Astrocyte (in vitro differentiated cells and primary cell): Measurements from ENCODE around the gene NPDC1. TPM values are rescaled to one million over a fixed set of nuclear protein-coding genes. Genes with fewer than 3 reads are reported as not detected.
A peak's percentile ranks its signal among the peaks of the same experiment; 100 is the strongest.

Experiments used
- DNase-seq: peaks from one replicate; pipeline ENCODE4 v3.0.0-alpha.2; 2010; ENCODE audit warnings: low read depth
- FAIRE-seq: peaks from 2 replicates; lab custom pipeline; 2011; peaks lifted over from hg19 to GRCh38; lab: Jason Lieb, UNC
- H2AFZ ChIP-seq: 2 replicates; pipeline ENCODE4 v1.6.0; 2012; ENCODE audit warnings: low read depth, low read length, inconsistent platforms
- H3K27ac ChIP-seq: 2 replicates; pipeline ENCODE4 v1.5.1; 2011; ENCODE audit warnings: low read depth, low read length, inconsistent platforms
- H3K27me3 ChIP-seq: 2 replicates; pipeline ENCODE4 v1.6.0; 2011; ENCODE audit warnings: low read length, inconsistent platforms; ENCODE audit not compliant: insufficient read depth
- H3K36me3 ChIP-seq: 2 replicates; pipeline ENCODE4 v1.5.1; 2011; ENCODE audit warnings: low read length, inconsistent platforms; ENCODE audit not compliant: insufficient read depth
- H3K4me1 ChIP-seq: 2 replicates; pipeline ENCODE4 v1.5.1; 2011; ENCODE audit warnings: low read length, inconsistent platforms; ENCODE audit not compliant: insufficient read depth
- H3K4me2 ChIP-seq: 2 replicates; pipeline ENCODE4 v1.6.0; 2012; ENCODE audit warnings: low read length, inconsistent platforms
- H3K4me3 ChIP-seq: 2 replicates; pipeline ENCODE4 v1.5.1; 2011; ENCODE audit warnings: low read depth, mild to moderate bottlenecking, low read length, inconsistent platforms; ENCODE audit not compliant: insufficient read depth
- H3K79me2 ChIP-seq: 2 replicates; pipeline ENCODE4 v1.6.0; 2012; ENCODE audit warnings: mild to moderate bottlenecking, low read length, inconsistent platforms; ENCODE audit not compliant: insufficient read depth
- H3K9ac ChIP-seq: 2 replicates; pipeline ENCODE4 v1.6.0; 2012; ENCODE audit warnings: mild to moderate bottlenecking, low read length, inconsistent platforms
- H3K9me3 ChIP-seq: 2 replicates; pipeline ENCODE4 v1.5.1; 2012; ENCODE audit warnings: low read depth, mild to moderate bottlenecking, low read length, inconsistent platforms; ENCODE audit not compliant: insufficient read depth
- H4K20me1 ChIP-seq: 2 replicates; pipeline ENCODE4 v1.6.0; 2012; ENCODE audit warnings: low read length, inconsistent platforms; ENCODE audit not compliant: insufficient read depth
- H3K27ac Mint-ChIP-seq: one replicate; pipeline ENCODE4 v1.8.0; 2021; ENCODE audit warnings: mild to moderate bottlenecking, mixed read lengths; ENCODE audit not compliant: unreplicated experiment
- H3K27me3 Mint-ChIP-seq: one replicate; pipeline ENCODE4 v1.8.0; 2021; ENCODE audit warnings: low read depth, mixed read lengths; ENCODE audit not compliant: unreplicated experiment
- H3K36me3 Mint-ChIP-seq: one replicate; pipeline ENCODE4 v1.8.0; 2021; ENCODE audit warnings: low read depth, mixed read lengths; ENCODE audit not compliant: unreplicated experiment
- H3K4me1 Mint-ChIP-seq: one replicate; pipeline ENCODE4 v1.8.0; 2021; ENCODE audit warnings: low read depth, mixed read lengths; ENCODE audit not compliant: unreplicated experiment
- H3K4me3 Mint-ChIP-seq: one replicate; pipeline ENCODE4 v1.8.0; 2021; ENCODE audit warnings: mild to moderate bottlenecking, moderate library complexity, mixed read lengths; ENCODE audit not compliant: unreplicated experiment
- H3K9me3 Mint-ChIP-seq: one replicate; pipeline ENCODE4 v1.8.0; 2021; ENCODE audit warnings: mild to moderate bottlenecking, mixed read lengths; ENCODE audit not compliant: unreplicated experiment
- EZH2 ChIP-seq: IDR thresholded peaks from 2 replicates; pipeline ENCODE4 v1.6.1; 2012; ENCODE audit warnings: mild to moderate bottlenecking, low read length, inconsistent platforms; ENCODE audit not compliant: insufficient read depth
- total RNA-seq: library from RNA; stranded (reverse); gene quantifications from 2 replicates; pipeline ENCODE4 v1.2.1, GENCODE V29; 2021
- TF ChIP-seq, protein P1 (sequence below): IDR thresholded peaks from 2 replicates; pipeline ENCODE4 v1.5.1; 2011; ENCODE audit warnings: low read depth, mild to moderate bottlenecking, inconsistent platforms, low read length, moderate library complexity; ENCODE audit not compliant: insufficient read depth

The NPDC1 gene
- total RNA-seq, 1 donor from 2014 or later, result 66.8 TPM

DNA sequence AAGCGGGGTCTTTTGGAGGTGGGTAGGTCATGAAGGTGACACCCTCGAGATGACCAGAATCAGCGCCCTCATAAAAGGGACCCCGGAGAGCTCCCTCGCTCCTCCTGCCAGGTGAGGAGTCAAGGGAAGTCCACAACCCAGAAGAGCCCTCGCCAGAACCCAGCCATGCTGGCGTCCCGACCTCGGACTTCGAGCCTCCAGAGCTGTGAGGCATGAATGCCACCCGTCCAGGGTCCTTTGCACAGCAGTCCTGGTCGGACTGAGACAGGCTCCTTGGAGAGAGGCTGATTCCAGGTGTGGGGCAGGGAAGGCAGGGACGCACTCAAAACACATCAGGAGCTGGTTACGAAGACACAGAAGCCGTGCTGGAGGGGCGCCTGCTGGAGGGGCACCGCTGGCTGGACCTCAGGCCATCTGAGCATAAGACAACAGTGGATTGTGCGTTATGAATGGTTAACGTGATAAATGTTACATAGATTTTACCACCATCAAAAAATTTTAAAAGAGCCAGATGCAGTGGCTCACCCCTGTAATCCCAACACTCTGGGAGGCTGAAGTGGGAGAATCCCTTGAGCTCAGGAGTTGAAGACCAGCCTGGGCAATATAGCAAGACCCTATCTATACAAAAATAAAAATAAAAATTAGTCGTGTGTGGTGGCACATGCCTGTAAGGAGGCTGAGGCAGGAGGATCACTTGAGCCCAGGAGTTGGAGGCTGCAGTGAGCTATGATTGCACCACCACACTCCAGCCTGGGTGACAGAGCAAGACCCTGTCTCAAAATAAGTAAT lies 43.9 kb downstream of the NPDC1 start:
- Histone ChIP-seq H4K20me1 (no peaks in the 10 kb centered on the region), H3K9me3 (no peaks in the 10 kb centered on the region), H3K27me3 (no peaks in the 10 kb centered on the region), H3K27ac (no peak overlapping the region), H3K79me2 (no peaks in the 10 kb centered on the region), H3K36me3 (no peaks in the 10 kb centered on the region), H2AFZ (no peak overlapping the region), H3K4me2 (no peak overlapping the region), H3K9ac (no peak overlapping the region), H3K4me3 (no peak overlapping the region), H3K4me1 (peaks cover 21% of the 10 kb centered on the region)
- no peaks in the 10 kb centered on the region for H3K27me3 Mint-ChIP-seq
- peaks cover 11% of the 10 kb centered on the region for H3K4me1 Mint-ChIP-seq
- H3K4me3 Mint-ChIP-seq, result no peak overlapping the region
- TF ChIP-seq, protein P1, sequence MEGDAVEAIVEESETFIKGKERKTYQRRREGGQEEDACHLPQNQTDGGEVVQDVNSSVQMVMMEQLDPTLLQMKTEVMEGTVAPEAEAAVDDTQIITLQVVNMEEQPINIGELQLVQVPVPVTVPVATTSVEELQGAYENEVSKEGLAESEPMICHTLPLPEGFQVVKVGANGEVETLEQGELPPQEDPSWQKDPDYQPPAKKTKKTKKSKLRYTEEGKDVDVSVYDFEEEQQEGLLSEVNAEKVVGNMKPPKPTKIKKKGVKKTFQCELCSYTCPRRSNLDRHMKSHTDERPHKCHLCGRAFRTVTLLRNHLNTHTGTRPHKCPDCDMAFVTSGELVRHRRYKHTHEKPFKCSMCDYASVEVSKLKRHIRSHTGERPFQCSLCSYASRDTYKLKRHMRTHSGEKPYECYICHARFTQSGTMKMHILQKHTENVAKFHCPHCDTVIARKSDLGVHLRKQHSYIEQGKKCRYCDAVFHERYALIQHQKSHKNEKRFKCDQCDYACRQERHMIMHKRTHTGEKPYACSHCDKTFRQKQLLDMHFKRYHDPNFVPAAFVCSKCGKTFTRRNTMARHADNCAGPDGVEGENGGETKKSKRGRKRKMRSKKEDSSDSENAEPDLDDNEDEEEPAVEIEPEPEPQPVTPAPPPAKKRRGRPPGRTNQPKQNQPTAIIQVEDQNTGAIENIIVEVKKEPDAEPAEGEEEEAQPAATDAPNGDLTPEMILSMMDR, result no peak
- no peak for TF ChIP-seq EZH2
- no peak overlapping the region for H3K27ac Mint-ChIP-seq
- FAIRE-seq (no peak), DNase-seq (no peak)
- no peaks in the 10 kb centered on the region for H3K36me3 Mint-ChIP-seq
- no peaks in the 10 kb centered on the region for H3K9me3 Mint-ChIP-seq

GRCh38 chr9:137000177-137000930 lies 45.6 kb downstream of the NPDC1 start:
- Histone ChIP-seq H4K20me1 (no peaks in the 10 kb centered on the region), H3K9ac (no peak overlapping the region), H3K27ac (no peak overlapping the region), H3K4me2 (peak overlapping the region; percentile 40), H3K36me3 (no peaks in the 10 kb centered on the region), H3K27me3 (no peaks in the 10 kb centered on the region), H3K79me2 (no peaks in the 10 kb centered on the region), H3K9me3 (no peaks in the 10 kb centered on the region), H2AFZ (no peak overlapping the region), H3K4me1 (peaks cover 34% of the 10 kb centered on the region), H3K4me3 (no peak overlapping the region)
- H3K27me3 Mint-ChIP-seq, result no peaks in the 10 kb centered on the region
- no peaks in the 10 kb centered on the region for H3K9me3 Mint-ChIP-seq
- H3K36me3 Mint-ChIP-seq, result no peaks in the 10 kb centered on the region
- no peak for TF ChIP-seq EZH2
- TF ChIP-seq, protein P1, result no peak
- no peak overlapping the region for H3K4me3 Mint-ChIP-seq
- DNase-seq, result peak; percentile 55
- H3K4me1 Mint-ChIP-seq, result peaks cover 11% of the 10 kb centered on the region
- H3K27ac Mint-ChIP-seq, result peak overlapping the region; percentile 58
- no peak for FAIRE-seq
